Chondrocyte (in vitro differentiated cells): ENCODE measurements around the gene HDAC4. TPM values are rescaled to one million over a fixed set of nuclear protein-coding genes. Genes with fewer than 3 reads are reported as not detected.

Experiments used
- DNase-seq: peaks from one replicate; pipeline ENCODE4 v3.0.0; 2021; ENCODE audit warnings: mixed read lengths, low spot score
- H3K27ac Mint-ChIP-seq: one replicate; pipeline ENCODE4 v1.8.0; 2021; ENCODE audit warnings: mild to moderate bottlenecking, moderate library complexity, mixed read lengths; ENCODE audit not compliant: unreplicated experiment
- H3K27me3 Mint-ChIP-seq: 2 replicates; pipeline ENCODE4 v1.8.0; 2021; ENCODE audit warnings: low read depth, mixed read lengths
- H3K36me3 Mint-ChIP-seq: 2 replicates; pipeline ENCODE4 v1.8.0; 2021; ENCODE audit warnings: low read depth, mixed read lengths
- H3K4me1 Mint-ChIP-seq: 2 replicates; pipeline ENCODE4 v1.8.0; 2021; ENCODE audit warnings: low read depth, mild to moderate bottlenecking, mixed read lengths
- H3K4me3 Mint-ChIP-seq: one replicate; pipeline ENCODE4 v1.8.0; 2021; ENCODE audit warnings: mild to moderate bottlenecking, moderate library complexity, mixed read lengths; ENCODE audit not compliant: unreplicated experiment
- H3K9me3 Mint-ChIP-seq: 2 replicates; pipeline ENCODE4 v1.8.0; 2021; ENCODE audit warnings: low read depth, mixed read lengths
- CTCF ChIP-seq: fragments of 200-600 bp; sonication (generic); IDR thresholded peaks from 2 replicates; pipeline ENCODE4 v1.5.0; 2021; ENCODE audit warnings: antibody characterized with exemption, mild to moderate bottlenecking, moderate library complexity
- total RNA-seq: library from RNA; stranded (reverse); gene quantifications from 3 replicates; pipeline ENCODE4 v1.2.1, GENCODE V29; 2021

Gene HDAC4
- total RNA-seq, 1 donor from 2014 or later = 22.3 TPM

- no peak for TF ChIP-seq CTCF
- Mint-ChIP-seq H3K4me1 (no peaks in the 10 kb centered on the region), H3K9me3 (no peaks in the 10 kb centered on the region), H3K4me3 (no peak overlapping the region), H3K36me3 (peaks cover 7% of the 10 kb centered on the region), H3K27me3 (no peaks in the 10 kb centered on the region), H3K27ac (no peak overlapping the region)
- no peak for DNase-seq
Measured at GRCh38 chr2:239101071-239101470, 299.7 kb downstream of the HDAC4 start.

- no peak for TF ChIP-seq CTCF
- no peaks in the 10 kb centered on the region for H3K4me1 Mint-ChIP-seq
- H3K9me3 Mint-ChIP-seq = no peaks in the 10 kb centered on the region
- DNase-seq = no peak
- no peaks in the 10 kb centered on the region for H3K27me3 Mint-ChIP-seq
- no peak overlapping the region for H3K27ac Mint-ChIP-seq
- no peak overlapping the region for H3K4me3 Mint-ChIP-seq
- peaks cover 5% of the 10 kb centered on the region for H3K36me3 Mint-ChIP-seq
Measured at GRCh38 chr2:239099474-239099873, 301.3 kb downstream of the HDAC4 start.

GRCh38 chr2:239098288-239098970, 302.4 kb downstream of the HDAC4 start:
- Mint-ChIP-seq H3K9me3 (no peaks in the 10 kb centered on the region), H3K36me3 (peaks cover 5% of the 10 kb centered on the region), H3K4me1 (no peaks in the 10 kb centered on the region), H3K27me3 (no peaks in the 10 kb centered on the region), H3K27ac (no peak overlapping the region), H3K4me3 (no peak overlapping the region)
- TF ChIP-seq CTCF = no peak
- no peak for DNase-seq

GRCh38 chr2:239097428-239097696, 303.5 kb downstream of the HDAC4 start:
- H3K36me3 Mint-ChIP-seq = peaks cover 5% of the 10 kb centered on the region
- no peaks in the 10 kb centered on the region for H3K9me3 Mint-ChIP-seq
- no peak for TF ChIP-seq CTCF
- H3K27me3 Mint-ChIP-seq = no peaks in the 10 kb centered on the region
- DNase-seq = no peak
- no peak overlapping the region for H3K4me3 Mint-ChIP-seq
- H3K27ac Mint-ChIP-seq = no peak overlapping the region
- no peaks in the 10 kb centered on the region for H3K4me1 Mint-ChIP-seq

GRCh38 chr2:239096676-239097427, 304.0 kb downstream of the HDAC4 start:
- Mint-ChIP-seq H3K9me3 (no peaks in the 10 kb centered on the region), H3K4me3 (no peak overlapping the region), H3K27me3 (no peaks in the 10 kb centered on the region), H3K27ac (no peak overlapping the region), H3K4me1 (no peaks in the 10 kb centered on the region), H3K36me3 (peaks cover 5% of the 10 kb centered on the region)
- no peak for TF ChIP-seq CTCF
- DNase-seq = no peak
